Measurements from ENCODE around the gene ADPRS. TPM values are rescaled to one million over a fixed set of nuclear protein-coding genes. Genes with fewer than 3 reads are reported as not detected.
A peak's percentile ranks its signal among the peaks of the same experiment; 100 is the strongest.

The ADPRS gene
- total RNA-seq, 1 donor from 2014 or later: 16.9 TPM

- peak; percentile 89 for DNase-seq
- peak; percentile 89 for ATAC-seq
- intact Hi-C loops (cut with micrococcal nuclease): loop anchor here (10.0 kb wide), 1 partner anchor 315 kb away; no protein-coding TSS in a partner anchor
Measured at GRCh38 chr1:36099681-36100341, 11.1 kb downstream of the ADPRS start.

GRCh38 chr1:36100376-36100775 lies 11.7 kb downstream of the ADPRS start:
- intact Hi-C loops (cut with micrococcal nuclease): no loop called here
- ATAC-seq: no peak

DNA sequence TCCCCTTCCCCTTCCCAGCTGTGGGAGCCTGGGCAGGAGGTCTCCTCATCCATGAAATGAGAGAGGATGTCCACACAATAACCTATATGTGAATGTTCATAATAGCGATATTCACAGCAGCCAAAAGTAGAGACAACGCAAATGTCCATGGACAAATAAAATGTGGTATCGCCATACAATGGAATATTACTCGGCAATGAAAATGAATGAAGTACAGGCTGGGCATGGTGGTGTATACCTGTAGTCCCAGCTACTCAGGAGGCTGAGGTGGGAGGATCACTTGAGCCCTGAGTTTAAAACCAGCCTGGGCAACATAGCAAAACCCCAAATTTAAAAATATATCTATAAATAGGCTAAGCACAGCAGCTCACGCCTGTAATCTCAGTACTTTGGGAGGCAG lies 12.9 kb downstream of the ADPRS start:
- DNase-seq (no peak), ATAC-seq (no peak)
- intact Hi-C loops (cut with micrococcal nuclease): no loop called here

More at GRCh38 chr1:36100376-36100775, 11.7 kb downstream of the ADPRS start:
- DNase-seq: no peak

GRCh38 chr1:36106269-36106668 lies 17.6 kb downstream of the ADPRS start:
- intact Hi-C loops (cut with micrococcal nuclease): no loop called here
- ATAC-seq: no peak
- no peak for DNase-seq

GRCh38 chr1:36107394-36107793 lies 18.7 kb downstream of the ADPRS start:
- no peak for ATAC-seq
- intact Hi-C loops (cut with micrococcal nuclease): no loop called here
- DNase-seq: no peak

GRCh38 chr1:36108314-36108713 lies 19.6 kb downstream of the ADPRS start:
- ATAC-seq (no peak), DNase-seq (no peak)
- intact Hi-C loops (cut with micrococcal nuclease): no loop called here

DNA sequence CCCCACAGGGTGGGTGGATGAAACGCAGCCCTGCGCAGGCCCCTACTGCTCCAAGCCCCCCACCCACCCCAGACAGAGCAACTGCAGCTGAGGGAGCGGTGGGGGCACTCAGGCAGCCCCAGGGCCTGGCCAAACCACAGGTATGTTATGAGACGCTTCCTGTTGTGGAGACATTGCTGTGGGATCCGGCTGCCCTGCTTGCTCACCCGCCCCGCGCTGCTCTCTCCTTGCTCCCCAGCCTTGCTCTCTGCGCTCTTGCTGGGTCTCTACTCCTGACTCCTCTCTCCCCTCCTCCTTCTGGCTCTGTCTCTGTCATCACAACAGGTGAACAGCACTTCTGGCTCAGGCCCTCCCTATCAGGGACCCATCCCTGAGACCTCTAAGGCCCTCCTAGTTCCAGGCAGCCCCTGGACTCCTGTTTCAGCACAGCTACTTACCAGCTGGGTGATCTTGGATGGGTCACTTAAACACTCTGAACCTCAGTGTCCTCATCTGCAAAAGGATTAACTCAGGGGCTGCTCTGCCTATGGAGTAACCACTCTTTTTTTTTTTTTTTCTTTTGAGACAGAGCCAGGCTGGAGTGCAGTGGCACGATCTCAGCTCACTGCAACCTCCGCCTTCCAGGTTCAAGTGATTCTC lies 20.5 kb downstream of the ADPRS start:
- intact Hi-C loops (cut with micrococcal nuclease): no loop called here
- ATAC-seq (no peak), DNase-seq (no peak)

- DNase-seq (no peak), ATAC-seq (no peak)
- intact Hi-C loops (cut with micrococcal nuclease): no loop called here
Measured at GRCh38 chr1:36111151-36111550, 22.5 kb downstream of the ADPRS start.

DNA sequence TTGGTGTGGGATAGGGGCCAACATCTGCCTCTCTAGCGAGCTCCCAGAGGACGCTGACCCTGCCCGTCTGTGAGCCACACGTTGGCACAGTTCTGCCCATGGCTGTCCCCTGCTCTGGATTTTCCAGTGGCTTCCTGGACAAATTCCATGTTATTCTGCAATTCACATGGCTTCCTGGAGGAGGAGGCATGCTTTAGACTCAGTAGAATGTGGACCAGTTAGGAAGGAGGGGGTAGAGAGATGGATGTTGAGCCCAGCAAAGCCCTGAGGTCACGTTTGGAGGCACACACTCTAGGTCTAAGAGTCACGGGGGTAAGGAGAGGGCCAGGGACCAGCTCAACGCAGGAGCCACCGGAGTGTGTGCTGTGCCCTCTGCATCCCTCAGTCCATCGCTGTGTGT lies 24.1 kb downstream of the ADPRS start:
- DNase-seq (no peak), ATAC-seq (no peak)
- intact Hi-C loops (cut with micrococcal nuclease): no loop called here

DNA sequence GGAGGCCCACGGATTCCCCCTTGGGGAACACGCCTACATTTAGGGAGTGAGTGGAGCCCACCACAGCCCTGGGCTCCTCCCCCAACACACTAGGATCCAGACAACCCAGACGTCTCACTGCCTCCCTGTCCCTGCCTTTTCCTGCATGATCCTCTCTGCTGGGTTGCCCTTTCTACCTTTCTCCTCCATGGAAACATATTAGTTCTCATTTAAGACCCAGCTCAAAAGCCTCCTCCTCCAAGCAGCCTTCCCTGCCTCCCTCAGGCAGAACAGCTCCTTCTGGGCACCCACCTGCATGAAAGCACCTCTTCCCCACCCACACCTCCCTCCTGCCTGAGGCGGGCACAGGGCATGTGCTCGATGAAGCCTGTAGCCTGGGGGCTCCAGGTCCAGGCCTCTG lies 25.7 kb downstream of the ADPRS start:
- intact Hi-C loops (cut with micrococcal nuclease): no loop called here
- DNase-seq: no peak
- ATAC-seq: no peak

GRCh38 chr1:36115200-36115669 lies 26.5 kb downstream of the ADPRS start:
- DNase-seq: peak; percentile 49
- ATAC-seq: peak; percentile 80
- intact Hi-C loops (cut with micrococcal nuclease): no loop called here

GRCh38 chr1:36115931-36116330 lies 27.2 kb downstream of the ADPRS start:
- intact Hi-C loops (cut with micrococcal nuclease): no loop called here
- ATAC-seq: peak; percentile 40
- DNase-seq: no peak

DNA sequence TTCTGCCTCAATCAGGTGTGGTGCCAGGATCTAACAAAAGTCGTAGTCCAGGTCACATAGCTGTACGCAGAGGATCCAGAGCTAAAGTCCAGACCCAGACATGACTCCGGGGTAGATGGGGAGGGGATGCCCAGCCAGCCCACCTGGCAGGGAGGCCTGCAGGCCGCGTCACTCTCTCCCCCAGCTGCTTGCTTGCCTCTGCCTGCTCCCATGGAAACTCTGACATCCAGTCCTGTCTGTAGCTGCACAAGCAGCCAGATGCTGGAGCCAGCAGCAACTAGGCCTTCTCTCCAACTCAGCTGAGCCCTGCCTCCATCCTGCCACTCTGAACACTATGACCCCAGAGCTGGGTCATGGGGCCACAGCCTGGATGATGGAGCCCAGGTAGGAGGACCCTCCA lies 28.2 kb downstream of the ADPRS start:
- no peak for ATAC-seq
- DNase-seq: no peak
- intact Hi-C loops (cut with micrococcal nuclease): no loop called here

GRCh38 chr1:36118447-36119204 lies 29.9 kb downstream of the ADPRS start:
- ATAC-seq (no peak), DNase-seq (no peak)
- intact Hi-C loops (cut with micrococcal nuclease): no loop called here

DNA sequence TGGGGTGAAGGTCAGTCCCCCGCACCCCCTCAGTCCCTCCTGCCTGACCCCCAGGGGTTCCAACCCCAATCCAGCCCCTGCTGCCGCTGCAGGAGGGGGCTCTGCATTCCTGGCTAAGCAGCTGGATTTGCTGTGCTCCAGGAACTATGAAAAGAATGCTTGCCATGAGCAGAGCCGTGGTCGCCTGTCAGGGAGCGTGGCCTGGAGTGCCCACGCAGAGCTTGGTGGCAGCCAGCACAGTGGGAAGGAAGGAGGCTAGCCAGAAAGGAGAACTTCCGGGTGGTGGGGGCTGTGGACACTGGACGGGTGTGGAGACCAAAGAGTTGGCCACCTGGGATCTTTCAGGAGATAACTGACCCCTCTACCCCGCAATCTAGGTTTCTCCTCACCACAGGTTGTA lies 30.8 kb downstream of the ADPRS start:
- ATAC-seq: no peak
- intact Hi-C loops (cut with micrococcal nuclease): no loop called here
- no peak for DNase-seq

DNA sequence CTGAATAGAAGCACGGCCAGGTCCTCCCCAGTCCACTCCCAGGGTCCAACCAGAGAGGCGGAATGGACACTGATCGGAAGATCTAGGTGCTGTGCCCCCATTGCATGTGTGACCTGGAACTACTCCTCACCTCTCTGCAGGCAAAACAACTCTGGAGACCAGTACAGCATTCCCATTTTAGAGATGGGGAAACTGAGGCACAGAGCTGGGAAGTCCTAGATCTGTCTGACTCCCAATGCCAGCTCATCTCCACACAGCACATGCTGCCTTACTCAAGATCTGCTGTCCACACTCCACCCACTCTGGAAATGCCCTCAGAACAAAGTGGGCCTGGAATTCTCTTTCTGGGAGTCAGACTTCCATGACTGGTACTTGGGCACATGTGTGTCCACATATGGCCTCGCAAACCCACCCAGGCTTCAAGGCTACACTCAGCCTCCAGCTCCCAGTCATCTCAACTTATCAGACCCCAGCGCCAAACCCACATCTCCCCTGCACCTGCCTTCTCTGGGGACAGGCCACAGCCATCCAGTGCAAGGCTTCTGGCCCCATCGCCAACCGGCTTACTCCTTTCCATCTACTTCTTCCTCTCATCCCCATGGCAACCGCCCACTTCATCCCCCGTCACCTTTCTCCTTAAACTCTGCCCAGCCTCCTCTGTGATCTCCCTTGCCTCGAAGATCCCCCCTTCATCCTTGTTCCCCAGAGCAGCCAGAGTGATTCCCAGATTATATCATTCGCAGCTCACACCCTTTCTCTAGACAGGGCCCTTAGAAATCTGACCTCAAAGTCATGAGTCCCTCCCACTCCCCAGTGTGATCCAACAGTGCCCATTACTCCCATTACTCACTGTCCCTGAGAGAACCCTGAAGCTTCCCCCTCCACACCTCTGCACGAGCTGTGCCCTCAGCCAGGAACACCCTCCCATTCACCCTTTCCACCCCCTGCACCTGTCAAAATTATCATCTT lies 33.7 kb downstream of the ADPRS start:
- intact Hi-C loops (cut with micrococcal nuclease): no loop called here
- ATAC-seq: no peak
- DNase-seq: no peak

DNA sequence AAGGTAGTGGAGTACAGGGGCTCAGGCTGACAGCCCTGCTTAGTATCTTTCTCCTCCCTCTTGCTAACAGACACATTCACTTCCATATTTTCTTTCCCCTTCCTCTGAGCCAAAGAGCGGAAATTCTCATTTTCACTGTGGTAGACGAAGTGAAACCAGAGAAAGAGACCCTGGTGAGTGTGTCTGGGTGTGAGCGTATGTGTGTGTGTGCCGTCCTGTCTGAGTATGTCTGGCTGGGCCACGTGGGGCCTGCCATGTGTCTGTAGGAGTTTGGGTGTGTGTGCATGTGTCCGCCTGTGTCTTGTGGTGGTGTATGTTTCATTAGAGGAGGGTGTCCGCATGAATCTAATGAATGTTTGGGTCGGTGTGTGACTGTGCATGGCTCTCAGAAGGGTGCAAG lies 34.7 kb downstream of the ADPRS start:
- intact Hi-C loops (cut with micrococcal nuclease): no loop called here
- DNase-seq (peak; percentile 60), ATAC-seq (peak; percentile 50)

- DNase-seq (no peak), ATAC-seq (no peak)
- intact Hi-C loops (cut with micrococcal nuclease): no loop called here
Measured at GRCh38 chr1:36124404-36125128, 35.9 kb downstream of the ADPRS start.
